ENCODE results near the gene ARHGAP44.
A peak's percentile ranks its signal among the peaks of the same experiment; 100 is the strongest.

The ARHGAP44 gene

DNA sequence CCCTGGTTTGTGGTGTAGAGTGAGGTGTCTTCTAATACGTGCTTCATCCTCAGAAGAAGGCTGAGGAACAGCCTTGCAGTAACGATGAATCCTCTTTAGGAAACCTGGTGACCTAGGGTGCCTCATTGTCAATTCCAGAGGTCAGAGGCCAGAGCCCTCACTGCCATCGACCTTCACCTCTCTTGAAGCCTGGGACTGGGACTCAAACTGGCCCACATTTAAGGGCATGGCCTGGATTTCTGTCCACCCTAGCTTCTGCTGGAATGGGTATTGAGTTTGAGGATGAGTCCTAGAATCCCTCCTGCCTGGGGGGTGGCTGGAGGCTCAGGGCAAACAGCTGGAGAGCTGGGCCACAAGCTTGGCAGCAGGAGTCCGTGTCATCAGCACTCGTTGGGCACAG is 189.9 kb downstream of the ARHGAP44 start:
- no peak for DNase-seq (ENCODE audit: low read depth)
- H3K4me3 ChIP-seq (ENCODE audit: low read depth, low read length) = no peak overlapping the region
- no peak for TF ChIP-seq CTCF (IDR thresholded peaks at IDR 0.05; ENCODE audit: low read depth, low read length, missing control alignments)

GRCh38 chr17:12979826-12980500 is 190.7 kb downstream of the ARHGAP44 start:
- TF ChIP-seq CTCF (IDR thresholded peaks at IDR 0.05; ENCODE audit: low read depth, low read length, missing control alignments) = no peak
- H3K4me3 ChIP-seq (ENCODE audit: low read depth, low read length) = no peak overlapping the region
- DNase-seq (ENCODE audit: low read depth) = no peak

DNA sequence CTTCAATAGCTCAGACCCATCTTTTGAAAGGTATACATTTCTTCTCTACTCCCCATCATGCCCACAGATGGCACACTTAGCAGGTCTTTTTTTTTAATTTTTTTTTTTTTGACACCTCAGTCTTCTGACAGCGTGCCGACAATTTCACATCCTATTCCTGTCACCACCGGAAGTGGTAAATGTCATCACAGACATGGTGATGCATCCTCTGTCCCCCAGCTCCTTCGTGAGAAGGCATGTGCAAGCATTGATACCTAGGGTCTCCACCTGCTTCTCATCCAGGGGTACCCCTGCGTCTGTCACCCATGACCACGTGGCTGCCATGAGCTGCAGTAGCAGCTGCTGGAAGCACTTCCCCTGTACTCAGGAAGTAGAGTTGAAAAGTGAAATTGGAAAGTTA is 192.9 kb downstream of the ARHGAP44 start:
- TF ChIP-seq CTCF (IDR thresholded peaks at IDR 0.05; ENCODE audit: low read depth, low read length, missing control alignments) = no peak
- no peak overlapping the region for H3K4me3 ChIP-seq (ENCODE audit: low read depth, low read length)
- peak; percentile 8 for DNase-seq (ENCODE audit: low read depth)

- H3K4me3 ChIP-seq (ENCODE audit: low read depth, low read length) = no peak overlapping the region
- TF ChIP-seq CTCF (IDR thresholded peaks at IDR 0.05; ENCODE audit: low read depth, low read length, missing control alignments) = no peak
- DNase-seq (ENCODE audit: low read depth) = no peak
Observed at GRCh38 chr17:12983991-12984884, 194.9 kb downstream of the ARHGAP44 start.

GRCh38 chr17:12985431-12986293 is 196.4 kb downstream of the ARHGAP44 start:
- DNase-seq (ENCODE audit: low read depth) = no peak
- no peak overlapping the region for H3K4me3 ChIP-seq (ENCODE audit: low read depth, low read length)
- TF ChIP-seq CTCF (IDR thresholded peaks at IDR 0.05; ENCODE audit: low read depth, low read length, missing control alignments) = no peak

DNA sequence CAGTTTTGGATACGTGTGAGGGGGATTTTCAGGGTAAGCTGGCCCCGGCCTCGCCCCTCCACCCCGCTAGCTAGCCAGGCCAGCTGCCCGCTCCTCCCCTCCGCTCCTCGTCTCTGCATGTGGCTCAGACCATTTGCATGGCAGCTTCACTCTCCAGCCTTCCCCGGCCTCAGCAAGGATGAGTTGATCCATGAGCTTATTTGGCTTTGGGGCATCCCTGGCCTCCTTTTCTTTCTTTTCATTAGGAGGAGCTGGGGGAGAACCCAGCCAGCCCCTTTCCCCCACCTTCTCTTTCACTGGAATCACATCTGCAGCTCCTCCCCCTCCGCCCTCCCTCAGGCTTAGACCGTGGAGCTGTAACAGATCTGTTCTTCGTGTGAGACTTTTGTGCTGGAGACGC is 197.8 kb downstream of the ARHGAP44 start:
- TF ChIP-seq CTCF (IDR thresholded peaks at IDR 0.05; ENCODE audit: low read depth, low read length, missing control alignments) = no peak
- no peak for DNase-seq (ENCODE audit: low read depth)
- H3K4me3 ChIP-seq (ENCODE audit: low read depth, low read length) = no peak overlapping the region

Data from GM12864 (cell line).